Measurements from ENCODE around the gene OSER1. TPM values are rescaled to one million over a fixed set of nuclear protein-coding genes. Genes with fewer than 3 reads are reported as not detected.

The OSER1 gene
- total RNA-seq, 1 donor from 2014 or later, result 38.1 TPM

DNA sequence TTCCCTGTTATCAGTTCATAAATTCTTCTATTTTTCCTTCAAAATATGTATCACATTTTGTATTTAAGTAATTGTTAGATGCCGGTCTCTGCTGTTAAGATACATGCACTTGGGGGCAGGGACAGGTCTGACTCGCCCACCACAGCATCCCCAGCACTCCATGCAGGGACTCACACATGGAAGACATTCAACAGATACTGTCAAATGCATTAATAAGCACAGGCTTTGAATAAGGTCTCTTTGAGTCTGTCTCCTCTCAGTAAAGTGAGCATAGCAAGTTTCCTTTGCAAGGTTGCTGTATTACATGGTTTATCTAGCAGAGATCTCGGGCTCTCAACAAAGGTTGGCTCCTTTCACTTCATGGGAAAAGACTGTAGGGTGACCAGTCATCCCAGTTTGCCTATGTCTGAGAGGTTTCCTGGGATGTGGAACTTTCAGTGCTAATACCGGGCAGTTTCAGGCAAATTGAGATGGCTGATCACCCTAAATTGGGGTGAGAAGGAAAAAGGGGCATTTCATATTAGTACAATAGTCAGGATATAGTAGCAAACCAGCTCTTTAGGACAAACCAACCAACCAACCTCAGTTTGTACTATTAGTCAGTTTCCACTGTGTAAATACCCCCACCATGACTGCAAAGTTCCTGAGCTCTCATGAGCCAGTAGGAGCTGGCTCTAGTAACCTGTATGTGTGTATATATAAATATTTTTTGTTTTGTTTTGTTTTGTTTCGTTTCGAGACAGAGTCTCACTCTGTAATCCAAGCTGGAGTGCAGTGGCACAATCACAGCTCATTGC, 38.6 kb downstream of the OSER1 start:
- H3K36me3 ChIP-seq (ENCODE audit: control insufficient read depth, insufficient read depth, low read length), result no peaks in the 10 kb centered on the region
- H3K4me3 ChIP-seq (ENCODE audit: low read depth, low read length), result no peak overlapping the region
- TF ChIP-seq, protein P1, sequence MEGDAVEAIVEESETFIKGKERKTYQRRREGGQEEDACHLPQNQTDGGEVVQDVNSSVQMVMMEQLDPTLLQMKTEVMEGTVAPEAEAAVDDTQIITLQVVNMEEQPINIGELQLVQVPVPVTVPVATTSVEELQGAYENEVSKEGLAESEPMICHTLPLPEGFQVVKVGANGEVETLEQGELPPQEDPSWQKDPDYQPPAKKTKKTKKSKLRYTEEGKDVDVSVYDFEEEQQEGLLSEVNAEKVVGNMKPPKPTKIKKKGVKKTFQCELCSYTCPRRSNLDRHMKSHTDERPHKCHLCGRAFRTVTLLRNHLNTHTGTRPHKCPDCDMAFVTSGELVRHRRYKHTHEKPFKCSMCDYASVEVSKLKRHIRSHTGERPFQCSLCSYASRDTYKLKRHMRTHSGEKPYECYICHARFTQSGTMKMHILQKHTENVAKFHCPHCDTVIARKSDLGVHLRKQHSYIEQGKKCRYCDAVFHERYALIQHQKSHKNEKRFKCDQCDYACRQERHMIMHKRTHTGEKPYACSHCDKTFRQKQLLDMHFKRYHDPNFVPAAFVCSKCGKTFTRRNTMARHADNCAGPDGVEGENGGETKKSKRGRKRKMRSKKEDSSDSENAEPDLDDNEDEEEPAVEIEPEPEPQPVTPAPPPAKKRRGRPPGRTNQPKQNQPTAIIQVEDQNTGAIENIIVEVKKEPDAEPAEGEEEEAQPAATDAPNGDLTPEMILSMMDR (IDR thresholded peaks at IDR 0.05; ENCODE audit: insufficient read depth, low read length, poor library complexity, severe bottlenecking), result no peak
- H3K27me3 ChIP-seq (ENCODE audit: control insufficient read depth, insufficient read depth, low read length), result peaks cover 3% of the 10 kb centered on the region
- DNase-seq (ENCODE audit: low read depth), result no peak

DNA sequence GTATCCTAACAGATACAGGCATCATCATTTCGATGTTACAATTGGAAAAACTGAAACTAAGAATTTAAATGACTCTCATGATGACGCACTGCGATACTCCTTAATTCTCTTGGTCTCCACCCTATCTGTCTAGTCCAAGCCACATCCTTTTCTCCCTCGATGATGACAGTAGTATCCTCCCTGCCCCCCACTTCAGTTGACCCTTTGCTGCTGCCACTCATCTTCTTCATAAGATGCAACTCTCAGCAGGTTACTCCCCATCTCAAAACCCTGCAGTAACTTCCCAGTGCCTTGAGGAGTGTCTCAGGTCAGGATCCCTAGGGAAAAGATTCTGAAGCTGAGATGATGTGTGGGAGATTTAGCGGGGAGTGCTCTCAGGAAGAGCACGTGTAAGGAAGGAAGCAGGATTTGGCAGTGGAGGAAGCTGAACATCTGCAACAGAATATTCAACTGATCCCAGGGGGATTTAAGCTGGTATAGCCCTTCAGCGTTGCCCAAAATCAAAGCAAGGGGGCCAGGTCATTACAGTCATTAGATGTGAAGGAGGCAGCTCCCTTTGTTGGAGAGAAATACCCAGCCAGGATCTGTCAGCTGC, 39.7 kb downstream of the OSER1 start:
- H3K4me3 ChIP-seq (ENCODE audit: low read depth, low read length), result no peak overlapping the region
- no peak for DNase-seq (ENCODE audit: low read depth)
- H3K36me3 ChIP-seq (ENCODE audit: control insufficient read depth, insufficient read depth, low read length), result no peaks in the 10 kb centered on the region
- H3K27me3 ChIP-seq (ENCODE audit: control insufficient read depth, insufficient read depth, low read length), result peaks cover 3% of the 10 kb centered on the region
- TF ChIP-seq, protein P1 (IDR thresholded peaks at IDR 0.05; ENCODE audit: insufficient read depth, low read length, poor library complexity, severe bottlenecking), result no peak

DNA sequence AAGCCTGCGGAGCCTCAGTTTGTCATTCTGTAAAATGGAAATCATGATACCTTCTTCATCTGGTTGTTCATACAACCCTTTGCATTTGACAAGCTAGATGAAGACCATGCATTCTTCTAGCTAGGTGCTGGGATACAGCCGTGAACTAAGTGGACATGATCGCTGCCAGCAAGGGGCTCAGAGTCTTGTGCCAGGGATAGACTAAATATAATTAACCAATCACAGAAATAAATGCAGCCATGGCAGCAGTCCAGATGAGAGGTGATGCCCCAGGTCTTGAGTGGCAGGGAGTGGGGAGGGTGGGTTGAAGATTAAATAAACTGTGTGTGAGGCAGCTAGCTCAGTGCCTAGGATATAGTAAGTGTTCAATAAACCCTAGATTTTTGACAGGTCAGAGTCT, 42.8 kb downstream of the OSER1 start:
- Histone ChIP-seq H3K36me3 (ENCODE audit: control insufficient read depth, insufficient read depth, low read length) (no peaks in the 10 kb centered on the region), H3K27me3 (ENCODE audit: control insufficient read depth, insufficient read depth, low read length) (peaks cover 3% of the 10 kb centered on the region), H3K4me3 (ENCODE audit: low read depth, low read length) (no peak overlapping the region)
- DNase-seq (ENCODE audit: low read depth), result no peak
- TF ChIP-seq, protein P1 (IDR thresholded peaks at IDR 0.05; ENCODE audit: insufficient read depth, low read length, poor library complexity, severe bottlenecking), result no peak

DNA sequence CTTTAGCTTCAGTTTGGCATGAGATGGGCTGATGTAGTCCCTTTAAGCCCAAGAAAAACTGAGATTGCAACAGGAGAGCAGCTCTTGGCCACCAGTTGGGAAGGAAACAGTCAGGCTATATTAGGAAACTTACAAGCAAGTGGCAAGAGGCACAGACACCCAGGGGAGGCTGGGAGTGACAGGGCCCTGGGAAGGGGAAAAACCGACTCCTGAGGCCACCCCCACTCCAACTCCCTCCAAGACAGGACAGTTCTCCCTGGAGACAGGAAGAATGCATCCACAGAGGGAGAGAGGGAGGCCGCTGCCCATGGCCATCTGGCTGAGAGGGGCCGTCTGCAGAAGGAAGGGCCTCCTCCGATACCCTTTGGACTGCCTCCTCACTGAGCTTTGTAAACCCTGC, 44.1 kb downstream of the OSER1 start:
- TF ChIP-seq, protein P1 (IDR thresholded peaks at IDR 0.05; ENCODE audit: insufficient read depth, low read length, poor library complexity, severe bottlenecking), result no peak
- Histone ChIP-seq H3K36me3 (ENCODE audit: control insufficient read depth, insufficient read depth, low read length) (no peaks in the 10 kb centered on the region), H3K4me3 (ENCODE audit: low read depth, low read length) (no peak overlapping the region), H3K27me3 (ENCODE audit: control insufficient read depth, insufficient read depth, low read length) (peaks cover 3% of the 10 kb centered on the region)
- no peak for DNase-seq (ENCODE audit: low read depth)

DNA sequence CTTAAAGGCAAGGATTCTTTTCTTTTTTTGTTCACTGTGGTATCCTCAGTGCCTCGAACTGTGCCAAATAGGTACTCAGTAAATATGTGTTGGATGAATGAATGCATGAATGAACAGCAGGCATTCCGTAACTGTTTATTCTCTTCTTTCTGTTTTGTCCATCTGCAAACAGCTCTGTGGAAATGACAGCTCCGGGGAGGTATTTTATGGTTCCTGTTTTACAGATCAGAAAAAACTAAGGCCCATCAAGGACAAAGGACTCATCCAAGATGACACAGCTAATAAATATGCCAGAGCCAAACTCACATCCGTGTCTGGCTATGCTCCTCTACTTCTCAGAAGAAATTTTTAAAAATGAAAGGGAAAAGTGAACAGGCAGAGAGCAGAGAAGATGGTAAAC, 44.6 kb downstream of the OSER1 start:
- TF ChIP-seq, protein P1 (IDR thresholded peaks at IDR 0.05; ENCODE audit: insufficient read depth, low read length, poor library complexity, severe bottlenecking), result no peak
- Histone ChIP-seq H3K36me3 (ENCODE audit: control insufficient read depth, insufficient read depth, low read length) (no peaks in the 10 kb centered on the region), H3K4me3 (ENCODE audit: low read depth, low read length) (no peak overlapping the region), H3K27me3 (ENCODE audit: control insufficient read depth, insufficient read depth, low read length) (no peaks in the 10 kb centered on the region)
- DNase-seq (ENCODE audit: low read depth), result no peak

Measured in kidney epithelial cell (primary cell).